Neural cell (in vitro differentiated cells): ENCODE results near the gene LPCAT1. TPM values are rescaled to one million over a fixed set of nuclear protein-coding genes. Genes with fewer than 3 reads are reported as not detected.

Experiments
- H2AFZ ChIP-seq: fragments of 200-600, 300-800 bp; sonication (generic), shearing (Covaris generic); 2 replicates; pipeline ENCODE4 v1.6.0; 2014; ENCODE audit warnings: low read depth, mild to moderate bottlenecking, antibody characterized with exemption, low read length, moderate library complexity
- H3F3A ChIP-seq: fragments of 200-600 bp; shearing (Covaris generic); 2 replicates; pipeline ENCODE4 v1.6.1; 2016; ENCODE audit warnings: mild to moderate bottlenecking, moderate library complexity, mixed read lengths, antibody characterized with exemption, low read length; ENCODE audit not compliant: insufficient read depth, poor library complexity, severe bottlenecking
- H3K27ac ChIP-seq: fragments of 200-600, 300-800 bp; sonication (generic), shearing (Covaris generic); 2 replicates; pipeline ENCODE4 v1.5.1; 2014; ENCODE audit warnings: mild to moderate bottlenecking, low read length, moderate library complexity
- H3K27me3 ChIP-seq: fragments of 300-800, 200-600 bp; sonication (generic), shearing (Covaris generic); 2 replicates; pipeline ENCODE4 v1.6.0; 2014; ENCODE audit warnings: mild to moderate bottlenecking, low read depth, low read length, moderate library complexity; ENCODE audit not compliant: insufficient read depth
- H3K36me3 ChIP-seq: fragments of 300-800, 200-600 bp; sonication (generic), shearing (Covaris generic); 2 replicates; pipeline ENCODE4 v1.5.1; 2014; ENCODE audit warnings: mild to moderate bottlenecking, antibody characterized with exemption, low read length, moderate library complexity; ENCODE audit not compliant: insufficient read depth
- H3K4me2 ChIP-seq: fragments of 300-800, 200-600 bp; sonication (generic), shearing (Covaris generic); 2 replicates; pipeline ENCODE4 v1.6.0; 2014; ENCODE audit warnings: mild to moderate bottlenecking, low read length
- H3K4me3 ChIP-seq: fragments of 300-800, 200-600 bp; sonication (generic), shearing (Covaris generic); 2 replicates; pipeline ENCODE4 v1.5.1; 2014; ENCODE audit warnings: mild to moderate bottlenecking, low read length, moderate library complexity
- H3K79me2 ChIP-seq: fragments of 200-600 bp; shearing (Covaris generic); replicated peaks from 2 replicates; pipeline ENCODE4 v1.6.0; 2014; ENCODE audit warnings: mild to moderate bottlenecking, low read length, moderate library complexity; ENCODE audit not compliant: insufficient read depth
- H3K9ac ChIP-seq: fragments of 300-800, 200-600 bp; sonication (generic), shearing (Covaris generic); 2 replicates; pipeline ENCODE4 v1.6.1; 2016; ENCODE audit warnings: mild to moderate bottlenecking, low read length, mixed read lengths
- H3K9me2 ChIP-seq: fragments of 200-600 bp; shearing (Covaris generic); 2 replicates; pipeline ENCODE4 v1.6.1; 2016; ENCODE audit warnings: mild to moderate bottlenecking, low read length, mixed read lengths; ENCODE audit not compliant: insufficient read depth
- H3K9me3 ChIP-seq: fragments of 200-600, 300-800 bp; sonication (generic), shearing (Covaris generic); 2 replicates; pipeline ENCODE4 v1.6.1; 2016; ENCODE audit warnings: mild to moderate bottlenecking, mixed run types, low read length, moderate library complexity, mixed read lengths
- H4K20me1 ChIP-seq: fragments of 200-600 bp; shearing (Covaris generic); 2 replicates; pipeline ENCODE4 v1.6.1; 2016; ENCODE audit warnings: mild to moderate bottlenecking, mixed run types; ENCODE audit not compliant: insufficient read depth
- CTCF ChIP-seq: fragments of 450-650 bp; IDR thresholded peaks from 2 replicates; pipeline ENCODE4 v1.5.1; 2014; ENCODE audit warnings: antibody characterized with exemption, mild to moderate bottlenecking, moderate library complexity; ENCODE audit not compliant: poor library complexity, severe bottlenecking
- EP300 ChIP-seq: fragments of 450-650 bp; conservative IDR thresholded peaks from 2 replicates; pipeline ENCODE4 v1.6.1; 2014; ENCODE audit warnings: antibody characterized with exemption, mild to moderate bottlenecking, moderate library complexity; ENCODE audit not compliant: poor library complexity, severe bottlenecking
- EZH2 ChIP-seq: fragments of 200-600, 300-800 bp; shearing (Covaris generic), sonication (generic); IDR thresholded peaks from 2 replicates; pipeline ENCODE4 v1.6.1; 2014; ENCODE audit warnings: antibody characterized with exemption, low read length, borderline replicate concordance, mild to moderate bottlenecking; ENCODE audit not compliant: insufficient read depth, poor library complexity, severe bottlenecking
- MXI1 ChIP-seq: fragments of 450-650 bp; conservative IDR thresholded peaks from 2 replicates; pipeline ENCODE4 v1.6.1; 2014; ENCODE audit warnings: antibody characterized with exemption, mild to moderate bottlenecking; ENCODE audit not compliant: poor library complexity, severe bottlenecking
- POLR2AphosphoS5 ChIP-seq: IDR thresholded peaks from 2 replicates; pipeline ENCODE4 v1.6.1; 2012
- RAD21 ChIP-seq: fragments of 450-650 bp; conservative IDR thresholded peaks from 2 replicates; pipeline ENCODE4 v1.6.1; 2014; ENCODE audit warnings: antibody characterized with exemption, mild to moderate bottlenecking, moderate library complexity
- REST ChIP-seq: IDR thresholded peaks from 2 replicates; pipeline ENCODE4 v1.6.1; 2012; ENCODE audit warnings: borderline replicate concordance
- SMC3 ChIP-seq: fragments of 450-650 bp; conservative IDR thresholded peaks from 2 replicates; pipeline ENCODE4 v1.6.1; 2014; ENCODE audit warnings: antibody characterized with exemption, mild to moderate bottlenecking, moderate library complexity; ENCODE audit not compliant: poor library complexity
- TAF1 ChIP-seq: IDR thresholded peaks from 2 replicates; pipeline ENCODE4 v1.6.1; 2012; ENCODE audit warnings: low read depth
- polyA plus RNA-seq: library from polyadenylated mRNA; depleted of rRNA; stranded (reverse); fragments of >200 nt; gene quantifications from 2 replicates; pipeline ENCODE4 v1.2.3, GENCODE V29; 2014

LPCAT1 gene
- polyA plus RNA-seq, 1 donor from 2014 or later = 61.8 TPM

- Histone ChIP-seq H3K9ac (no peak overlapping the region), H3K27ac (no peak overlapping the region), H3K9me3 (no peaks in the 10 kb centered on the region), H3K36me3 (no peaks in the 10 kb centered on the region), H4K20me1 (no peaks in the 10 kb centered on the region), H3K4me3 (no peak overlapping the region), H3K9me2 (no peaks in the 10 kb centered on the region), H3F3A (no peaks in the 10 kb centered on the region), H3K4me2 (no peak overlapping the region), H3K27me3 (no peaks in the 10 kb centered on the region), H2AFZ (no peak overlapping the region), H3K79me2 (no peaks in the 10 kb centered on the region)
- no peak for TF ChIP-seq RAD21
- no peak for TF ChIP-seq EP300
- TF ChIP-seq EZH2 = no peak
- no peak for TF ChIP-seq REST
- no peak for TF ChIP-seq MXI1
- no peak for TF ChIP-seq TAF1
- TF ChIP-seq POLR2AphosphoS5 = no peak
These were observed 88.4 kb downstream of the LPCAT1 start for GRCh38 chr5:1435369-1435768.

GRCh38 chr5:1432296-1432695 is 91.5 kb downstream of the LPCAT1 start:
- Histone ChIP-seq H3K36me3 (no peaks in the 10 kb centered on the region), H3K79me2 (no peaks in the 10 kb centered on the region), H2AFZ (no peak overlapping the region), H3K4me2 (no peak overlapping the region), H3K9me2 (no peaks in the 10 kb centered on the region), H4K20me1 (no peaks in the 10 kb centered on the region), H3K4me3 (no peak overlapping the region), H3F3A (no peaks in the 10 kb centered on the region), H3K27ac (no peak overlapping the region), H3K9ac (no peak overlapping the region), H3K27me3 (no peaks in the 10 kb centered on the region), H3K9me3 (peaks cover 11% of the 10 kb centered on the region)
- TF ChIP-seq MXI1 (no peak), RAD21 (no peak), TAF1 (no peak), POLR2AphosphoS5 (no peak), REST (no peak), EP300 (no peak), CTCF (no peak), EZH2 (no peak), SMC3 (no peak)
